GM19324 (cell line): ENCODE data around the gene NAGLU.

Source experiments
- ATAC-seq: cut with Tn5 transposase; IDR thresholded peaks from one replicate; pipeline ENCODE4 v1.9.1; 2021; ENCODE audit warnings: mild to moderate bottlenecking, moderate library complexity; ENCODE audit not compliant: unreplicated experiment, low FRiP score

NAGLU gene

DNA sequence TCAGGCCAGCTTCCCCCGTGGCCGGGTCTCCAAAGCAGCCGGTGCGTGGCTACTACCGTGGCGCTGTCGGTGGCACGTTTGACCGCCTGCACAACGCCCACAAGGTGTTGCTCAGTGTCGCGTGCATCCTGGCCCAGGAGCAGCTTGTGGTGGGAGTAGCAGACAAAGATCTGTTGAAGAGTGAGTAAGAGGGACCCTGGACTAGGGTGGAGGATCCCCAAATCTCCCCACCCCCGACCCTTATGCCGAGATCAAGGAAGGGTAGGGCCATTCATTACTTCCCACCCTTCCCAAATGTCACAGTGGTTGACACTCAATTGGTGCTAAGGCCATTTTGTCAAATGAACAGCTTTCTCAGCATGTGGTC, 27.1 kb downstream of the NAGLU start:
- ATAC-seq, result no peak

DNA sequence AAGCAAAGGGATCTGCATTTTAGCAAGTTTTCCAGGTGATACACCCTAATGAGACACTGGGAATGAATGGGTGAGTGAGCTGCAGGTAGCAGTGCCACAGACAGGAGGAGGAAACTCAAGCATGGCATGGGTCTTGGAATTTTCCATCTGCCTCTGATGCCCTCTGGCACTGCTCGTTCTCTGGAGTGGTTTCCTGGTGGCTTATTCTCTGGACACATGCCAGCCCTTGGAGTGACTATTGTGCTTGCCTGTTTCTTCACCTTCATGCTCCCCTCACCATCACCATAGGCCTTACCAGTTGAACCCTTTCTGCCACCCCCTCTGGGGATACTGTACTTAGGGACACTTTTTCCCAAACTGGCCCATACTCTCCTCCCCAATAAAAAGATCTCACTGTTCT, 27.5 kb downstream of the NAGLU start:
- ATAC-seq, result no peak

DNA sequence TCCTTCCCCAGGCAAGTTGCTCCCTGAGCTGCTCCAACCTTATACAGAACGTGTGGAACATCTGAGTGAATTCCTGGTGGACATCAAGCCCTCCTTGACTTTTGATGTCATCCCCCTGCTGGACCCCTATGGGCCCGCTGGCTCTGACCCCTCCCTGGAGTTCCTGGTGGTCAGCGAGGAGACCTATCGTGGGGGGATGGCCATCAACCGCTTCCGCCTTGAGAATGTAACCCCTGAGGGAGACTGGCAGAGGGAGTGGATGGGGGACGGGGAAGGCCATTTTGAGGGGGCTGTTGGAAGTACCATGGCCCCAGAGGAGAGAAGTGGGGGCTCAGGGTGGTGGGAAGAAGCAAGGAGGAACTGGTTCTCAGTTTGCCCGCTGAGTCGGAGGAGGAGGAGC, 27.9 kb downstream of the NAGLU start:
- ATAC-seq, result no peak

DNA sequence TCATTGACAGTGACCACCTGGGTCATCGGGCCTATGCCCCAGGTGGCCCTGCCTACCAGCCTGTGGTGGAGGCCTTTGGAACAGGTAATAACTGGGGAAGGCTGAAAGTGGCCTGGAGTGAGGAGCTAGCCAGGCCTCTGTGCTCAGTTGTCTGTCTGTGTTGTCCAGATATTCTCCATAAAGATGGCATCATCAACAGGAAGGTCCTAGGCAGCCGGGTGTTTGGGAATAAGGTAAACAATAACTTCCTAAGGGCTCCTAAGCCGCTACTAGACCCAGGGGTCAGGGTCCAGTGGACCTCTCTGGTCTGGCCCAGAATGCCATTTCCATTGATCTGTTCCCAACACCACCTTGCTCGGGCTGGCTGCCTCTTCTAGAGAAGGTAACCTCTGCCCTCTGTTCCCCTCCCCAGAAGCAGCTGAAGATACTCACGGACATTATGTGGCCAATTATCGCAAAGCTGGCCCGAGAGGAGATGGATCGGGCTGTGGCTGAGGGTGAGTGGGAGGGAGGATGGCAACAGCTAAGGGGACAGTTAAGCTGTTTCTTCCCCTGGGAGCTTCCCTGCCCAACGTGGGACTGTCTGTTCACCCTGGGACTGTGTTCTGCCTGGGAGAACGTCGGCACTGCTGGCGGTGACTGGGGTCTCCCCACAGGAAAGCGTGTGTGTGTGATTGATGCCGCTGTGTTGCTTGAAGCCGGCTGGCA, 28.9 kb downstream of the NAGLU start:
- no peak for ATAC-seq

DNA sequence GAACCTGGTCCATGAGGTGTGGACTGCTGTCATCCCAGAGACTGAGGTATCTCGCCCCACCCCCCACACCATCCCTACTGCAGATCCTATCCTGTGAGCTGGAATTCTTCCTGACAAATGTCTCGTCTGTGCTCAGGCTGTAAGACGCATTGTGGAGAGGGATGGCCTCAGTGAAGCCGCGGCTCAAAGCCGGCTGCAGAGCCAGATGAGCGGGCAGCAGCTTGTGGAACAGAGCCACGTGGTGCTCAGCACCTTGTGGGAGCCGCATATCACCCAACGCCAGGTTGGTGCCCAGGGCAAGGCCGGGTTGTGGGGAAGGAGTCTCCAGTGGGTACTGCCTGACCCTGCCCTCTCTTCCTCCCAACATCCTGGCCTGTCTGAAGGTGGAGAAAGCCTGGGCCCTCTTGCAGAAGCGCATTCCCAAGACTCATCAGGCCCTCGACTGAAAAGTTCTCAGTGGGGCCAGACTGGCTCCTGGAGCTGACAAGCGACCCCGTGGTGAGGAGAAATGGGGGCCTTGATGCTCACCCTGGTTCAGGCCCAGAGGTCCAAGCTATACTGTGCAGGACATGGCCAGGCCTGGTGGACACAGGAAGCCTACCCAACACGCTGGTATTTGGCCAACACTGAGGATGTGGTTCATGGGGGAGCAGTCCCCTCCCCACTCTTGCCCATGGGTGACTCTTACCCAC, 29.6 kb downstream of the NAGLU start:
- ATAC-seq, result no peak

DNA sequence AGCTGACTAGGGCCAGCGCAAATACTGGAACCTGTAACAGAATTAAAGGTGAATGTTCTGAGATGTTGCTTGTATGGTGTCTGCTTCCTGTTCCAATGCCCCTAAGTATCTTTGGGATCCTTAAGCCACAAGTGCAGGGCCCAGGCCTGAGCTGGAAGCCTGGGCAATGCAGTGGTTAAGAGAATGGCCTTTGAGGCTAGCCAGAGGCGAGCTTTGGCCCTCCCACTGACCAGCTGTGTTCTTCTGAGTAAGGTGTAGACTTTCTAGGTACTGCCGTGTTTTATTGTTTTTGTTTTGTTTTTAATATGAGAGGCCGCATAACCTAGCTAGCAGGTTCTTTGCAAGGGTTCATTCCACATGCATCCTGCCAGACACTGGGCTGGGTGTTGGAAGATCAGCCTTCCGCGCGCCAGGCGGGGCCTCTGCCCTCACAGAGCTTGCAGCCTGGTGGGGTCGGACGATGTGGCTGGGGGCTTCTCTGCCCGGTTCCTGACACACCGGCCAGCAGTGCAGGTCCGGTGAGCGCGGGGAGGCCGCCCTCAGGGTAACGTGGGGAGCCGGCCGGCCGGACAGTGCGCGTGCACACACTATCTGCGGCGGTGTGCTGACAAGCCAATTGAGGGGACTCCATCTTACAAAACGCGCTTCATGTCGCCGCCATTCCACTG, 30.3 kb downstream of the NAGLU start:
- ATAC-seq, result no peak

DNA sequence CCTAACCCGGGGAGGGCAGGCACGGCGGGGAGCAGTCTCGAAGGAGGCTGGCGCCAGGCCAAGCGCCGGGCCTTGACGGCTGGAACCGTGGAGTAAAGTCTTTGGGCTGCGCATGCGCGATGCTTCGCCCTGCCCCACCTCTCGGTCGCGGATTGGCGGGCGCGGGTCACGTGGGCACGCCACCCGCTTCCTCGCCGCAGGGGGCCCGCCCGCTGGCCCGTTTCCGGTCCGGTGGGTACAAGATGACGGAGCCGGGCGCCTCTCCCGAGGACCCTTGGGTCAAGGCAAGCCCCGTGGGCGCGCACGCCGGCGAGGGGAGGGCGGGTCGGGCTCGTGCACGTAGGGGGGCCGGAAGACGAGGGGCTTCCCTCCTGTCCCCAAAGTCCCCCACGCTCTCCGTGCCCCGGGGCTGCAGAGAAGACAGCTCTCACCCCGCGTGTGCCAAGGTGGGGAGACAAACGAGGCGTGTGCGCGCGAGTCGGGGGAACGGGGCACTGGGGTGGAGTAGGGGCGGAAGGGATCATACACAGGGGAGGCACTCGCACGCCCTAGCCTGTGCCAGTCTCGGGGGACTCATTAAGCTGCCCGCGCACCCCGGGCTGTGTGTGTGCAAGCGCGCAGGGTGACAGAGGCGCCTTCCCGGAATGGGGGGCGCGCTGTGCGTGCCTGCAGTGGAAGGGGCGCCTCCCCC, 31.0 kb downstream of the NAGLU start, which contains the start of gene MLX:
Gene MLX, plus strand, starts transcription at position 218 of the 691 bp plus-strand sequence. Its CDS starts 25 bp downstream, at position 243.
- peak; percentile 55 for ATAC-seq

DNA sequence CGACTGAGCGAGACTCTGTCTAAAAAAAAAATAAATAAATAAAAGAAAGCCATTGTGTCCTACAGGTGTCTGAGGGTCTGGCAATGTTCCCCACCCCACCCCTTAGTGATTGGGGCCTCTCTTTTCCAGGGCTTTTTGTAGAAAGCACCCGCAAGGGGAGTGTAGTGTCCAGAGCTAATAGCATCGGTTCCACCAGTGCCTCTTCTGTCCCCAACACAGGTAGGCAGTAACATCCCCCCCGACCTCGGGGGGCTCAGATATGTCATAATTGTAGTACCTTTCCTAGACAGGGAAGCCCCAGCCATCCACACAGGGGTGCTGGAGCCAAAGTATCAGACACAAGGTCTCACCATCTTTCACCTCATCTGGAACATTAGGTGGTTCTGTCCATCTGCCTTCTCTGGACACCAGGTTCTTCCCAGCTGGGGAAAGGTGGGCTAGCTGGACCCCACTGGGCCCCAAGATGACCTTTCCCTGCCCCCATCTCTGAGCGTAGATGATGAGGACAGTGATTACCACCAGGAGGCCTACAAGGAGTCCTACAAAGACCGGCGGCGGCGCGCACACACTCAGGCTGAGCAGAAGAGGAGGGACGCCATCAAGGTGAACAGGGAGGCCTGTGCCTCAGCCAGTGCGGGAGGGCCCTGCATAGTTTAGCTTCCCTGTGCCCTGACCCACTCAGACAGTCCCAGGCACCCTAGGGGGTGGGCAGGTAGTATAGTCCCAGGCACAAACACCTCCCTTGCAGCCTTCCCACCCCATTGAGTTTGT, 32.5 kb downstream of the NAGLU start:
- no peak for ATAC-seq

DNA sequence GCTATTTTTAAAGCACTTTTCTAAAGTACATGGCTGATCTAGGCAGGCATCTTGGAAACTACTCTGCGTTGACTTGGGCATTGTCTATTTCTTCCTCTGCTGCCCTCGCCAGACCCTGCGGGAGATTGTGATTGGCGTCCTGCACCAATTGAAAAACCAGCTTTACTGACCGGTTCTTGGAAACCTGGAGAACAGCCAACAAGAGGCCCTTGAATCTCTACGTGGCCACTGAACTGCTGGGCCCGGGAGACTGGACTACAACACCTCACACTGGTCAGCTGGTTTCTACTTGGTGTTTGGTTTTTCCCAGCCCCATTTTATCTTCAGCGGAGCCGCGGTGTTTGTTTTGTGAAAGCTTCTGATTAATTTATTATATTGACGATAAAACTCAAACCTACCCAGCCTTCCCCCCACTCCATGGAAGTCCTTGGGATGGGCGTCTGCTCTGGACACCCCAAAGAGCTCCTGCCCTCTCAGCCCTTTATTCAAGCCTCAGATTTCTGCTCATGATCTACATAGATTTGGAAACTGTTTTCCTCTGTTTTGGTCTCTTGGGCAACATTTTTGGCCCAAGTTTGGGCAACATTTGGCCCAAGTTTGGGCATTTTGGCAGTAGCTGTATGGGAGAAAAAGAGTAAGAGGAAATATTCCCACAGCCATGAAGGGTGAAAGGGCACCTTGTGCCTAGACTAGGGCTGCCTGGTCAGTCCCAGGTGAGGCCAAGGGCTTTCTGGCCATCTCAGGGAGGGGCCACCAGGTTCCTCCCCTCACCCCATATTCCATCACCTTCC, 35.6 kb downstream of the NAGLU start:
- ATAC-seq, result no peak

DNA sequence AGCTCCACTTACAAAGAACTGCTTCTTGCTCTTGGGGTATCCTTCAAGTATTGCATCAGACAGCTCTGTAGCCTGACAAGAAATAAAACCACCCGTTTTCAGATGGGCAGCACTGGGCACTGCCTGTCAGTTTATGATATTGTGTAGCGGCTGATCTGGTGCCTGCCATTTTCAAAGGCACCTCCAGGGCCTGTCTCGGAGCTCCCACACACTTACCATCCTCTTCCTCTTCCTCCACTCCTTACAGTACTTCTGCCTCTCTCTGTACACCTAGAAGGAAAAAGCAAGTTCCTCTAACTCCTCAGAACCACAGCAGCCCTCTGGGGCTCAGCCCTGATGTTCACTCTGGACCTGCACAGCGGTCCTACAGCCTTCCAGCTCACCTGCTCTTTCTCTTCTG, 37.1 kb downstream of the NAGLU start:
- no peak for ATAC-seq

DNA sequence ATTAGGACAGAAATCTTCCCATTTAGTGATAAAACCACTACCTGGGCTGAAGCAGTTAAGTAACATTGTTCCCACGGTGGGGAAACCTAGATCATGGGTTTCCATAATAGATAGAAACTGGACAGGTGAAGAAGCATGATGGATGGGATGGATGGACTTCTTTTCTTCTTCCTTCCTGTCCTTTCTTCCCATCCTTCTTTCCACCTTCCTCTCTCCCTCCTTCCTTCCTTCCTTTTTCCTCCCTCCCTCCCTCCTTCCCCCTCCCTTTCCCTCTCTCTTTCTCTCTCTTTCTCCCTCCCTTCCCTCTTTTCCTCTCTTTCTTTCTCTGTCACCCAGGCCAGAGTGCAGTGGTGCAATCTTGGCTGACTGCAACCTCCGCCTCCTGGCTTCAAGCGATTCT, 38.4 kb downstream of the NAGLU start:
- no peak for ATAC-seq

DNA sequence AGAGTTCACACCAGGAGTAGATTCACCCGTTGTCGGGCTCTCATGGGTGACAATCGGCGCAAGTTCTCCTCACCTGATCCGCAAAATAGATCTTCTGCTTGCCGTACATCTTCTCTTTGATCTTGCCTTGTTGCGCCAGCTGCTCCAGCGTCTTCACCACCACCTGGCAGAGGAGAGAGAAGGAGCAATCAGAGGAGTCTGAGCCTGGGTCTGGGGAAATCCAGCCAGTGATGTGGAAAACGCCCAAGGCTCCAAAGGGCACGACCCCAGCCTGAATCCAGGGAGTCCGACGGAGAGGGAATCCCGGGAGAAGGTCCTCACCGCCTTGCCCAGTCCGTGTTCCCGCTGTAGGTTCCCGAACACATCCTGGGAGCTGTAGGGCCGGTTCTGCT, 41.1 kb downstream of the NAGLU start:
- no peak for ATAC-seq

DNA sequence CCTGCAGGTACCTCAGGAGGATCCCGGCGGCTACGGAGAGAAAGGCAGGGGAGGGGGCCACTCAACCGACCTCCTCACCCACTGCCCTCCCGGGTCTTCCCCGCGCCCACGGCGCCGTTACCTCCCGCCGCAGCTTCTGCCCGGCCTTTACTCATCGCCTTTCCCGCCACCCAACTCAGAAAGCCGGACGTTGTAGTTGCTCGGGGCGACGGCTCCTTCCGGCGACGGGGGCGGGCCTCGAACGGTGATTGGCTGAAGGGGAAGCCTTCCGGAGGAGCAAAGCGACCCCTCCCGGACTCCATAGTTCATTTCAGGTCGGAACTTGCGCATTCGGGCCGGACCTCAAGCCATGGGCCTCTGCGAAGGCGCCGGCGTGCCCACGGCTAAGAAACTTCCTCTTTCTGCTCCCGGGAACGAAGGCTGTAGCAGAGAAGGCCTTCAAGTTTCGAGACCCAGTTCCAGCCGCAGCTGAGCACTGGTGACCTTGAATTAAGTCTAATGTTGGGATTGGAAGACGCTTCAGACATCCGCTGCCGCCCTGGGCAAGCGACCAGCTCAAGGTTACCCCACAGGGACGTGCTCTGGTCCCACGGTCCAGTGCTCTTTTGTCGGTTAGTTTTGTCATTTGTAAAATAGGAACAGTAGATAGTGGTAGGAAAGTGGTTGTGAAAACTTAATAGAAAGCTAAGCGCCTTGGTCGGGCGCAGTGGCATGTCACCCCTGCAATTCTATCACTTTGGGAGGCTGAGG, 41.7 kb downstream of the NAGLU start, which contains the start of gene PSMC3IP:
Gene PSMC3IP, minus strand, starts transcription at position 198 of the 750 bp plus-strand sequence. Its CDS starts 43 bp downstream, at position 155.
- ATAC-seq, result peak; percentile 71

DNA sequence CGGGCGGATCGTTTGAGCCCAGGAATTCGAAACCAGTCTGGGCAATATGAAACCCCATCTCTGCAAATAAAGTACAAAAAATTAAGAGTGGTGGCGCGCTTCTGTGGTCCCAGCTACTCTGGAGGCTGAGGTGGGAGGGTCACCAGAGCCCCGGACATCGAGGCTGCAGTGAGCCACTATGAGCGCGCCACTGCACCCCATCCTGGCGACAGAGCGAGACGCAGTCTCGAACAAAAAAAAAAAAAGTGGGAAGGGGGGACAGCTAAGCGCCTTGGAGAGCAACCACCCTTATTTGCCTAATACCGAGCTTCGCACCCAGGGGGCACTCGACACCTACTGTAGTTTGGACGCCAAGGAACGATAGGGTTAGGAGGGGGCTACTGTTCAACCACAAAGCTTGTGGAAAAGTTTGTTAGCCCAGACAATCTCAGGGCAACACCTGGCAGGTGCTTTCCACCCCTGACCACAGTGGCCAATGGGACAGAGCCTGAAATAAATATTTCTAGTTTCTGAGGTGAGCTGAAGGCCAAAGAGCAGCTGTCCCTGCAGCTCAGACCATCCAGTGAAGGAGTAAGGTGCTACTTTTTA, 42.3 kb downstream of the NAGLU start:
- ATAC-seq, result peak; percentile 54

DNA sequence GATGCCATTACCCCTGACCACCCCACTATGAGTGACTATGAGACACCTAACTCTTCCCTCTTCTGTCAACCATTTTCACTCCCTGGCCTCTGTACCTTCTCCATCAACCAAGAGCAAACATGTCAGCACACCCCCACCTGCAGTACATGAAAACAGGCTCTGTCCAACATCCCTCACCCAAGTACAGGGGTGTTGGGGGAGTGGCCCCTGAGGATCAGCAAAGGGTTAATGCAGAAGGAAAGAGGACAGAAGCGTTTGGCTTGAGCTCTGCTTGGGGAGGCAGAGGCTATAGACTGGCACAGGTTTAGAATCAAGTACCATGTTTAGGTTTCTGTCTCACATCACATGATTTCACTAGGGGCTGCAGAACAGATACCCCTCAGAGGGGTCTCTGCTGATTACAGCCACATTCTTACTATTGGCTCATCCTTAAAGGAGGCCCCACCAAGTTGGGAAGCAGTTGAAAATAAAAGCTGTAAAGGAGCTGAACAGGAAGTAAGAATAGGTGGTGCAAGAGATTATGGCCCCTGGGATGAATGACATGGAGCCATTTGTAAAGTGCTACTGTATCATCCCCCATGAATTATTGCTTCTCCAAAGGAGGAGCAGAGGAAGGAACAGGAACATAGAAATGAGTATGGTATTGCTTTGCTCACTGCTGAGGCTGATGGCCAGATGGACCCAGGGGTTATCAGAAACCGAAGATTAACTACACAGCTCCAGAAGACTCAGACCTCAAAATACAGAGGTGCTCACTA, 43.9 kb downstream of the NAGLU start:
- ATAC-seq, result no peak

DNA sequence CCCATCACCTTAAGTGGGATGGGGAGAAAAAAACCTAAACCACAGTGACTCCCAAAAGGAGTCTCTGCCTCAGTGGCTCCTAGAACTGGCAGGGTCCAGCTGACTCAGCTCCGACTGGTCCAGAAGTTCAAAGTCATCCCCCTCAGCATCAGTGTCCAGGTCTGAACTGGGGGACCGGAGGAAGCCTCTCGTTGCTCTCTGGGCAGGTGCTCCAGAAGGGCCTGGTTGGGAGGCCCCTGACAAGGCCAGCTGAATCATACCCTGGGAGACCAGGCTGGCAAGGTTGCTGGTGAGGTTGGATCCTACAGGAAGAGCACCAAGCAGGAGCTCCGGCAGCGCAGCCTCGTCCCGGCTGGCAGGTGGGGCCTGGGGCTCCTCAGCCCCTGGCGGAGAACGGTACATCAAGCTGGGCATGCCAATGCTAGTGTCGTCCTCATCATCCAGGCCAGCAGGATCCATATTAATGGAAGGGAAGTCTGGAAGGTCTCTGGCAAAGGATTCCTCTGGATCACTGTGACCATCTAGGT, 45.8 kb downstream of the NAGLU start:
- no peak for ATAC-seq

DNA sequence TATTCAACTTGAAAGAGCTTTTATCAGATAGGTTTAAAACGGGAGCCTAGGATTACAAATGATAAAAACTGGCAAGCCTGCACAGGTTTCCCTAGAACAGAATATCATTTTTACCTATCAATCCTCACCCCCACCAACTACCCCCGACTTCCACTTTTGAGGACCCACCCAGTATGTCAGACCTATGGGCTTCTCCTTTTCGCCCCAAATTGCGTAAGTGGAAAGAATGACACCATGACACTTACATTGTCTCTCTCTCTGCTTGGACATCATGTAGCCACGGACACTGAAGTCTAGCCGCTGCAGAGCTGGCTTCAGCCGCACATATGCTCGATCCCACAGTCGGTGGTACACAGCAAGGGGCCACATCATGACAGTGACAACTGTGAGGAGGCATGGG, 48.8 kb downstream of the NAGLU start:
- ATAC-seq, result no peak
